HepG2 (cell line): ENCODE measurements around the gene PRKCI. TPM values are rescaled to one million over a fixed set of nuclear protein-coding genes. Genes with fewer than 3 reads are reported as not detected.
A peak's percentile ranks its signal among the peaks of the same experiment; 100 is the strongest.

Source experiments
- ARHGAP35 ChIP-seq: sonication (generic); formaldehyde crosslinking; IDR thresholded peaks from 2 replicates; pipeline ENCODE4 v1.9.0; 2022; ENCODE audit warnings: mild to moderate bottlenecking, inconsistent platforms, moderate library complexity, missing genetic modification reagents, borderline replicate concordance
- BCL6 ChIP-seq: IDR thresholded peaks from 2 replicates; pipeline ENCODE4 v1.6.1; 2016; ENCODE audit warnings: missing genetic modification reagents, missing compliant biosample characterization
- EHMT2 ChIP-seq: fragments of 200-600 bp; sonication (generic); IDR thresholded peaks from 2 replicates; pipeline ENCODE4 v1.7.0; 2017; ENCODE audit warnings: antibody characterized with exemption, low read depth, low read length, borderline replicate concordance
- GATA4 ChIP-seq: sonication (generic); IDR thresholded peaks from 2 replicates; pipeline ENCODE4 v1.6.1; 2016; ENCODE audit warnings: antibody characterized with exemption, low read depth, borderline replicate concordance
- HDAC1 ChIP-seq: sonication (generic); formaldehyde crosslinking; IDR thresholded peaks from 2 replicates; pipeline ENCODE4 v1.5.1; 2020; ENCODE audit warnings: mild to moderate bottlenecking, missing genetic modification reagents
- MTA1 ChIP-seq: sonication (generic); formaldehyde crosslinking; IDR thresholded peaks from 2 replicates; pipeline ENCODE4 v1.4.0; 2020; ENCODE audit warnings: missing genetic modification reagents, mild to moderate bottlenecking, borderline replicate concordance
- NAIF1 ChIP-seq: sonication (generic); formaldehyde crosslinking; IDR thresholded peaks from 2 replicates; pipeline ENCODE4 v1.5.0; 2020; ENCODE audit warnings: mild to moderate bottlenecking, missing genetic modification reagents, borderline replicate concordance
- PATZ1 ChIP-seq: sonication (generic); formaldehyde crosslinking; IDR thresholded peaks from 2 replicates; pipeline ENCODE4 v1.4.0; 2020; ENCODE audit warnings: missing genetic modification reagents
- REPIN1 ChIP-seq: sonication (generic); formaldehyde crosslinking; IDR thresholded peaks from 2 replicates; pipeline ENCODE4 v1.8.0; 2022; ENCODE audit warnings: missing genetic modification reagents, low read depth, mild to moderate bottlenecking, borderline replicate concordance
- RFXAP ChIP-seq: sonication (generic); formaldehyde crosslinking; IDR thresholded peaks from 2 replicates; pipeline ENCODE4 v1.4.0; 2020; ENCODE audit warnings: missing genetic modification reagents, borderline replicate concordance
- SOX13 ChIP-seq, 3 experiments: fragments of 450-650 bp in 1 of 3; sonication (generic) in 1 of 3; formaldehyde crosslinking in 1 of 3; IDR thresholded peaks in 2 of 3; conservative IDR thresholded peaks in 1 of 3; 2 replicates each; pipeline versions ENCODE4 v1.5.0 to v1.6.1; 2016 to 2020; ENCODE audit warnings: antibody characterized with exemption in 1 of 3, mild to moderate bottlenecking in 1 of 3, missing compliant biosample characterization in 1 of 3, missing genetic modification reagents in 1 of 3, moderate library complexity in 1 of 3
- TEAD3 ChIP-seq: optimal IDR thresholded peaks from 2 replicates; pipeline ENCODE3; 2016; ENCODE audit warnings: borderline replicate concordance
- ZFP36L1 ChIP-seq: sonication (generic); formaldehyde crosslinking; IDR thresholded peaks from 2 replicates; pipeline ENCODE4 v1.8.0; 2022; ENCODE audit warnings: mild to moderate bottlenecking, missing genetic modification reagents, moderate library complexity
- ZNF280D ChIP-seq: sonication (generic); formaldehyde crosslinking; IDR thresholded peaks from 2 replicates; pipeline ENCODE4 v1.5.1; 2020; ENCODE audit warnings: mild to moderate bottlenecking, missing genetic modification reagents
- ZNF296 ChIP-seq: sonication (generic); formaldehyde crosslinking; conservative IDR thresholded peaks from 2 replicates; pipeline ENCODE4 v1.5.0; 2020; ENCODE audit warnings: mild to moderate bottlenecking, missing genetic modification reagents
- ZNF350 ChIP-seq: sonication (generic); formaldehyde crosslinking; IDR thresholded peaks from 2 replicates; pipeline ENCODE4 v1.4.0; 2020; ENCODE audit warnings: mild to moderate bottlenecking, low read depth, missing genetic modification reagents, borderline replicate concordance
- ZNF362 ChIP-seq: sonication (generic); formaldehyde crosslinking; IDR thresholded peaks from 2 replicates; pipeline ENCODE4 v1.4.0; 2020; ENCODE audit warnings: missing genetic modification reagents, mild to moderate bottlenecking, borderline replicate concordance
- ZNF614 ChIP-seq: IDR thresholded peaks from 2 replicates; pipeline ENCODE4 v1.6.1; 2018; ENCODE audit warnings: missing biosample characterization, missing genetic modification reagents, inconsistent platforms, borderline replicate concordance
- ZNF629 ChIP-seq: sonication (generic); formaldehyde crosslinking; conservative IDR thresholded peaks from 2 replicates; pipeline ENCODE4 v1.5.0; 2020; ENCODE audit warnings: missing genetic modification reagents
- ZNF770 ChIP-seq: sonication (generic); formaldehyde crosslinking; IDR thresholded peaks from 2 replicates; pipeline ENCODE4 v1.5.0; 2020; ENCODE audit warnings: mild to moderate bottlenecking, missing genetic modification reagents
- ZSCAN22 ChIP-seq: sonication (generic); formaldehyde crosslinking; IDR thresholded peaks from 2 replicates; pipeline ENCODE4 v1.4.0; 2020; ENCODE audit warnings: mild to moderate bottlenecking, missing genetic modification reagents
- polyA plus RNA-seq, 8 experiments: library from polyadenylated mRNA; depleted of rRNA in 3 of 8; stranded (reverse) in 7 of 8; unstranded in 1 of 8; fragments of >200 nt; fragmentation: Illumina TruSeq in 4 of 8; extraction: Trizol in 4 of 8; gene quantifications; 2 replicates each; pipeline versions ENCODE4 v1.2.1 to v1.2.3, GENCODE V29; 2011 to 2016; ENCODE audit warnings: low read depth in 4 of 8, missing spikeins in 1 of 8, mixed read lengths in 1 of 8; ENCODE audit not compliant: insufficient read depth in 1 of 8
- total RNA-seq, 5 experiments: library from RNA; depleted of rRNA; stranded (reverse); fragments of >200 nt; fragmentation: Illumina TruSeq; extraction: Trizol; gene quantifications; 2 replicates each; pipeline ENCODE4 v1.2.3, GENCODE V29; 2016; ENCODE audit warnings: low read depth in 1 of 5

PRKCI gene
- total and polyA plus RNA-seq, 2 of the 13 experiments (the other 11 are each of a cell fraction or from before 2014, with no cell fraction given) = 17.2 to 30.4 TPM

GRCh38 chr3:170331143-170331542, 108.9 kb downstream of the PRKCI start (continued):
- TF ChIP-seq SOX13 (IDR thresholded peaks at IDR 0.05) (no peak; the same call in 1 of the 2 replicates), SOX13 (CRISPR knock-in tag; conservative IDR thresholded peaks at IDR 0.05 in 1 of 2, IDR thresholded peaks at IDR 0.05 in 1 of 2) (peak in 1 of 2 experiments; percentile 79; a peak in 2 of 4 replicates), ZFP36L1 (CRISPR knock-in tag) (no peak), RFXAP (CRISPR knock-in tag) (no peak), EHMT2 (no peak; the same call in 1 of the 2 replicates), ZNF770 (peak; percentile 57; the same call in 1 of the 2 replicates), NAIF1 (no peak), HDAC1 (CRISPR knock-in tag) (peak; percentile 59; the same call in 1 of the 2 replicates), BCL6 (CRISPR knock-in tag) (peak; percentile 81), ZSCAN22 (CRISPR knock-in tag) (no peak), ZNF296 (CRISPR knock-in tag) (no peak), GATA4 (peak; percentile 90; the same call in 1 of the 2 replicates), ARHGAP35 (CRISPR knock-in tag) (no peak), ZNF280D (CRISPR knock-in tag) (peak; percentile 85; the same call in 1 of the 2 replicates), ZNF362 (CRISPR knock-in tag) (no peak), TEAD3 (CRISPR knock-in tag) (peak; percentile 70), ZNF614 (CRISPR knock-in tag) (peak; percentile 79), MTA1 (CRISPR knock-in tag) (0 out of 2 replicates have a peak, but pooled peaks have one; percentile 50), ZNF629 (CRISPR knock-in tag) (peak; percentile 62), ZNF350 (CRISPR knock-in tag) (peak; percentile 70; the same call in 1 of the 2 replicates), REPIN1 (CRISPR knock-in tag) (peak; percentile 31; the same call in 1 of the 2 replicates), PATZ1 (CRISPR knock-in tag) (peak; percentile 88)
